Suprapubic skin (tissue), 4 donors: Measurements from ENCODE around the gene SPACA6. TPM values are rescaled to one million over a fixed set of nuclear protein-coding genes. Genes with fewer than 3 reads are reported as not detected.

Experiments
- DNase-seq, 2 donors: peaks; one replicate each; pipeline ENCODE4 v3.0.0-alpha.2; 2019; ENCODE audit warnings: low spot score in 2 of 2
- H3K27ac ChIP-seq: fragments of 200-600 bp; sonication (generic); one replicate; pipeline ENCODE4 v1.5.1; 2019
- H3K27me3 ChIP-seq: fragments of 200-600 bp; sonication (generic); one replicate; pipeline ENCODE4 v1.5.1; 2019
- H3K36me3 ChIP-seq: fragments of 200-600 bp; sonication (generic); one replicate; pipeline ENCODE4 v1.5.1; 2019
- H3K4me1 ChIP-seq: fragments of 200-600 bp; sonication (generic); one replicate; pipeline ENCODE4 v1.5.1; 2019
- H3K4me3 ChIP-seq: fragments of 200-600 bp; sonication (generic); one replicate; pipeline ENCODE4 v1.5.1; 2019; ENCODE audit warnings: mild to moderate bottlenecking
- H3K9me3 ChIP-seq: fragments of 200-600 bp; sonication (generic); one replicate; pipeline ENCODE4 v1.5.1; 2019
- CTCF ChIP-seq, 2 donors: fragments of 200-600 bp in 1 of 2; fragments of 450-650 bp in 1 of 2; sonication (generic) in 1 of 2; IDR thresholded peaks; one replicate each; pipeline ENCODE4 v1.5.1; 2016 to 2019; ENCODE audit warnings: antibody characterized with exemption in 2 of 2, mild to moderate bottlenecking in 1 of 2, moderate library complexity in 1 of 2
- EP300 ChIP-seq: sonication (generic); formaldehyde crosslinking; IDR thresholded peaks from one replicate; pipeline ENCODE4 v1.6.1; 2017; ENCODE audit warnings: antibody characterized with exemption
- POLR2A ChIP-seq, 2 donors: fragments of 450-650 bp; IDR thresholded peaks; one replicate each; pipeline ENCODE4 v1.6.1; 2017; ENCODE audit warnings: antibody characterized with exemption in 2 of 2, mild to moderate bottlenecking in 2 of 2, moderate library complexity in 2 of 2
- POLR2AphosphoS5 ChIP-seq, 3 donors: sonication (generic); formaldehyde crosslinking; IDR thresholded peaks; one replicate each; pipeline ENCODE4 v1.6.1; 2017; ENCODE audit warnings: antibody characterized with exemption in 3 of 3
- WGBS: methylation state at CpG from one replicate; pipeline ENCODE4 v1.1.5; 2018; 5-methylcytosine and 5-hydroxymethylcytosine counted together
- total RNA-seq, 4 donors: library from RNA; depleted of rRNA; stranded (reverse); fragments of >200 nt; gene quantifications; one replicate each; pipeline ENCODE4 v1.1.0, GENCODE V29; 2016

The SPACA6 gene
- total RNA-seq, 4 donors from 2014 or later, result 3.1 to 23.2 (median 7.8) TPM

GRCh38 chr19:51715850-51716249, 22.7 kb downstream of the SPACA6 start:
- DNase-seq, result no peak
- TF ChIP-seq POLR2AphosphoS5 (IDR thresholded peaks at IDR 0.05), result no peak
- no peak for TF ChIP-seq POLR2A (IDR thresholded peaks at IDR 0.05)
- TF ChIP-seq CTCF (IDR thresholded peaks at IDR 0.05), result no peak
- no peak for TF ChIP-seq EP300
- peaks cover 10% of the 10 kb centered on the region for H3K4me1 ChIP-seq
- H3K36me3 ChIP-seq, result no peaks in the 10 kb centered on the region
- peaks cover 32% of the 10 kb centered on the region for H3K27me3 ChIP-seq
- no peaks in the 10 kb centered on the region for H3K9me3 ChIP-seq
- no peak overlapping the region for H3K4me3 ChIP-seq
- 93% methylated on average over 3 of the region's 3 CpGs for WGBS
- H3K27ac ChIP-seq, result no peak overlapping the region

DNA sequence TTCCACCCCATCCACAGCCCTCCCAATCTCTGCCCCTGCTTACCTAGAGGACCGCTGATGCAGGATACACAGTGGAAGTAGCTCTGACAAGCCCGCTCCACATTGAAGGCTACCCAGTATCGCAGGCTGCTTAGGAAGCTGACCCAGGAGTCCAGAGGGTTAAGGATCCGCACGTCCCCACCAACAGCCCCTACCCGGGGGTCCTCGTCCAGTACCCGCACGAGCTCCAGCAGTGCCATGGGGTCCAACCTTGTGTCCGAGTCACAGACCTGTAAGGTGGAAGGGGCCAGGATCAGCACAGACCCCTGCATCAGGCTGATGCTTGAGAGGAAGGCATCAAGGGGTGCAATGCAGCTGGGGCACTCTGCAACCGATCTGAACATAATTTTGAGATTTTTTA, 23.8 kb downstream of the SPACA6 start:
- no peak overlapping the region for H3K4me3 ChIP-seq
- 95% methylated on average over 11 of the region's 11 CpGs for WGBS
- no peak overlapping the region for H3K27ac ChIP-seq
- peaks cover 41% of the 10 kb centered on the region for H3K27me3 ChIP-seq
- H3K4me1 ChIP-seq, result peaks cover 12% of the 10 kb centered on the region
- no peaks in the 10 kb centered on the region for H3K36me3 ChIP-seq
- TF ChIP-seq POLR2AphosphoS5 (IDR thresholded peaks at IDR 0.05) (no peak), CTCF (IDR thresholded peaks at IDR 0.05) (no peak), EP300 (no peak), POLR2A (IDR thresholded peaks at IDR 0.05) (no peak)
- DNase-seq, result no peak
- H3K9me3 ChIP-seq, result no peaks in the 10 kb centered on the region

DNA sequence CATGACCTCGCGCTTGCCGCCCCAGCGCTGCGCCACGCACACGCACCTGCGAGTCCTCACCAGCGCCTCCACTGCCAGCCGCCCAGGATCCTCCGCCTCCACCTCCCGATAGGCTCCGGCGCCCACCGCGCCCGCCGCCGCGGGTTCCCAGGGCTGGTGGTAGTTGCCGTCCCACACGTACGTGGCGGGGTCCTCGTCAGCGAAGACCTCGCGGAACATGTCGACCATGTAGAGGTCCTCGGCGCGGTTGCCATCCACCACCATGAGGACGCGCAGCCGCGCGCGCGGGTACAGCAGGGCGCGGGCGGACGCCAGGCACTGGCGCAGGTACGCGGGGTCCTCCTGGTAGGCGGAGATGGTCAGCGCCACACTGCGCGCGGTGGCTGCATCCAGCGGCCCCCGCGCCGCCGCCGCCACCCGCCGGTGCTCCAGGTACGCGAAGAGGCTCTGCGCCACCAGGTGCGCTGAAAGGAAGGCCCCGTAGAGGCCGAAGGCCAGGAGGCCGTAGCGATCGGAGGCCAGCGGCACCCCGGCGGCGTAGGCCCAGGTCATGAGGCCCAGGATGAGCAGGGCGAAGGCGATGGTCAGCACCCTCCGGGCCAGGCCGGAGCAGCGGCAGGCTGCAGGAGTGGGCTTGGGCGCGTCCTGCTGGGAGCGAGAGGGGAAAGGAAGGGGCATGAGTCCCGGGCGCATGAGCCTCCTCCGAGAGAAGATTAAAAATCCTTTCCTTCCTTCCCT, 26.3 kb downstream of the SPACA6 start:
- Histone ChIP-seq H3K27me3 (peaks cover 56% of the 10 kb centered on the region), H3K27ac (no peak overlapping the region), H3K9me3 (no peaks in the 10 kb centered on the region), H3K4me3 (peak overlapping the region; percentile 26), H3K36me3 (no peaks in the 10 kb centered on the region), H3K4me1 (peaks cover 21% of the 10 kb centered on the region)
- TF ChIP-seq POLR2AphosphoS5 (IDR thresholded peaks at IDR 0.05), result no peak
- no peak for TF ChIP-seq POLR2A (IDR thresholded peaks at IDR 0.05)
- no peak for TF ChIP-seq CTCF (IDR thresholded peaks at IDR 0.05)
- TF ChIP-seq EP300, result no peak
- WGBS, result 46% methylated on average over 23 of the region's 83 CpGs
- DNase-seq, result no peak

- no peak for TF ChIP-seq CTCF (IDR thresholded peaks at IDR 0.05)
- 40% methylated on average over 7 of the region's 7 CpGs for WGBS
- H3K4me1 ChIP-seq, result peaks cover 45% of the 10 kb centered on the region
- H3K9me3 ChIP-seq, result no peaks in the 10 kb centered on the region
- DNase-seq, result no peak
- peaks cover 67% of the 10 kb centered on the region for H3K27me3 ChIP-seq
- H3K27ac ChIP-seq, result no peak overlapping the region
- no peak overlapping the region for H3K4me3 ChIP-seq
- H3K36me3 ChIP-seq, result no peaks in the 10 kb centered on the region
Observed at GRCh38 chr19:51721905-51722304, 28.8 kb downstream of the SPACA6 start.

GRCh38 chr19:51722492-51722891, 29.4 kb downstream of the SPACA6 start:
- H3K4me3 ChIP-seq, result no peak overlapping the region

More at GRCh38 chr19:51722492-51722891, 29.4 kb downstream of the SPACA6 start:
- TF ChIP-seq POLR2A (IDR thresholded peaks at IDR 0.05), result no peak
- TF ChIP-seq CTCF (IDR thresholded peaks at IDR 0.05), result no peak
- no peak for TF ChIP-seq EP300
- TF ChIP-seq POLR2AphosphoS5 (IDR thresholded peaks at IDR 0.05), result no peak
- Histone ChIP-seq H3K36me3 (no peaks in the 10 kb centered on the region), H3K4me1 (peaks cover 51% of the 10 kb centered on the region), H3K27me3 (peaks cover 69% of the 10 kb centered on the region), H3K27ac (no peak overlapping the region), H3K9me3 (no peaks in the 10 kb centered on the region)
- 48% methylated on average over 2 of the region's 2 CpGs for WGBS
- DNase-seq, result no peak
